Gastroesophageal sphincter (tissue), 3 donors: Measurements from ENCODE around the gene LHFPL2.

Experiments
- CTCF ChIP-seq, 4 experiments: fragments of 200-600 bp in 2 of 4; fragments of 450-650 bp in 2 of 4; sonication (generic) in 1 of 4; IDR thresholded peaks; one replicate each; pipeline ENCODE4 v1.5.1; 2017 to 2019; ENCODE audit warnings: antibody characterized with exemption in 4 of 4, mild to moderate bottlenecking in 2 of 4, moderate library complexity in 2 of 4
- POLR2A ChIP-seq, 2 donors: fragments of 450-650 bp; IDR thresholded peaks; one replicate each; pipeline ENCODE4 v1.6.1; 2017; ENCODE audit warnings: antibody characterized with exemption in 2 of 2, mild to moderate bottlenecking in 2 of 2, moderate library complexity in 1 of 2
- POLR2AphosphoS5 ChIP-seq: sonication (generic); formaldehyde crosslinking; IDR thresholded peaks from one replicate; pipeline ENCODE4 v1.6.1; 2017; ENCODE audit warnings: antibody characterized with exemption

- TF ChIP-seq CTCF (IDR thresholded peaks at IDR 0.05) (no peak), POLR2AphosphoS5 (no peak), POLR2A (IDR thresholded peaks at IDR 0.05) (no peak)
These were observed 50.6 kb downstream of the LHFPL2 start for GRCh38 chr5:78597974-78598371.
